NCI-H460 (cell line): Measurements from ENCODE around the gene PUS3. TPM values are rescaled to one million over a fixed set of nuclear protein-coding genes. Genes with fewer than 3 reads are reported as not detected.
"Not testable (repeated sequence)": the region's sequence is repeated elsewhere in the genome, so short reads cannot be mapped to it uniquely, and the experiment has no call there.

ENCODE experiments used
- DNase-seq: peaks from one replicate; pipeline ENCODE4 v3.0.0-alpha.2; 2016; ENCODE audit warnings: low read depth; ENCODE audit errors: extremely low read depth
- total RNA-seq: library from RNA; depleted of rRNA; stranded (reverse); fragments of >200 nt; shearing (Covaris generic); gene quantifications from 2 replicates; pipeline ENCODE4 v1.2.3, GENCODE V29; 2014; rRNA removed

The PUS3 gene
- total RNA-seq, 1 experiment from 2014 or later, result 17.2 TPM

DNA sequence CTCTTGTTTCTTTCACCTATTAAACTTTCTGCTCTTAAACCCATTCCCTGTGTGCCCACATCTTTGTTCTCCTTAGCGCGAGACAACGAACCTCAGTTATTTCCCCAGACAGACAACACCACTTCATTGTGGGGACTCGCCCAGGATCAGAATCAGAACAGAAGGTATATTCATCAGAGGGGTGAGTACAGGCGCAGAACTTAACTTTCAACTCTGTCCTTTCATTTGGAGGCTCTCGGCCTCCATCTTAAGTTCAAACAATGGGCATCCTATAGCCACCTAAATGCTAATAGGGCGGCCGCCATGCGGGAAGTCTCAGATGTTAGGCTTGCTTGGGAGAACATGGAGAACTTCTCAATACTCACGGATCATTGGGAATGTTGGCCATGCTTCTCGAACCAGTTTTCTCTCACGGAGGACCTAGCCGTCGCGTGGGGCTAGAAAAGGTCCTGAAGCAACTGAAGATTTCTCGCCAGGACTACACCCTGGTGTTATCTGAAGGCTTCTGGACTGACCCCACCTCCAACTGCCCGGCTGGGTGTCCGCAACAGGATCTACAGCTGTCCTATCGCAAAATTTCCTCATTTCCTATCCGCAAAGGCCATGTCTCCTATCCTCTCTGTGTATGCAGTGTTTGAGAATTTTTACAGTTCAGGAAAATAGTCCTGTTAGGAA, 29.0 kb downstream of the PUS3 start:
- no peak for DNase-seq

DNA sequence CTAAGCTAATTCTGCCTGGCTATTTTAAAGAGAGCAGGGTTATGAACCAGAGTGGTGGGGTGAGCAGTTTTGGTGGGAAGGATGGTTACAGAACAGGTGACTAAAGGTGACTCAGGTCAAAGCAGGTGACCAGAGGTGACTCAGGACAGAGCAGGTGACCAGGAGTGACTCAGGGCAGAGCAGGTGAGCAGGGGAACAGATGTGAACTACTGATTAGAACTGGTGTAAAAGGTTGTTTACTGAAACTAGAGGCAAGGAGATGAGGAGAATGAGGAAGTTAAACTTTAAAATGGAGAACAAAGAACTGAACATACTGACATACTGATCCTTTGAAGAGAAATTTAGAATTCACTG, 30.9 kb downstream of the PUS3 start:
- DNase-seq, result no peak

DNA sequence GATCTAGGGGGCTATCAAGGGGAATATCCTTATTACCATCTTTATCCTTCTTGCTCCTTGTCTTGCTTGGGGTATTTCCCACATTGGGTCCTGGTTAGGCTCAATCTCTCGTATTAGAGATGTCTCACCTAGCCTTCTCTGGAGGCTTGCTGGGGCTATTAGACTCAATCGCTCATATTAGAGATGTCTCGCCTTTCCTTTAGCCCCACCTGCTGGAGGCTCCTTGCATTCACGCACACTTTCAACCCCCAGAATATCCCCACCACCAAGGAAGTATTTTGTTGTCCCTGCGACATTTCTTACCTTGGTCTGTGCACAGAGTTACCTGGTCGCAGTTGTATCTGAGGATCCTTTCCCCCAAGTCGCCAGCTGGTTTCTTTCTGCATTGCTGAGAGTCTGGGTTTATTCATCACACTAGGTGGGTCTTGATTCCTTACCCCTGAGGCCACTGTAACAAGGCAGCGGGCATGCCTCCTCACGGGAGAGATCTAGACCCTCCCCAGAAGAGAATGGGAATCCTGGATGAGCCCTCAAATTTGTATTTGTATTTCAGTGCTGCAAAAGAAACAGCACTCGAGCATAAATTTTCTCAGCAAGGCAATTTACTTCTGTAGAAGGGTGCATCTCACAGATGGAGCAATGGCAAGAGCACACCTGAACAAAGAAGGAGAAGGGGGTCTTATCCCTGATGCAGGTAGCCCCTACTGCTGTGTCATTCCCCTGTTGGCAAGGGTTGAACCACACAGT, 31.4 kb downstream of the PUS3 start:
- DNase-seq, result peak; percentile 30

DNA sequence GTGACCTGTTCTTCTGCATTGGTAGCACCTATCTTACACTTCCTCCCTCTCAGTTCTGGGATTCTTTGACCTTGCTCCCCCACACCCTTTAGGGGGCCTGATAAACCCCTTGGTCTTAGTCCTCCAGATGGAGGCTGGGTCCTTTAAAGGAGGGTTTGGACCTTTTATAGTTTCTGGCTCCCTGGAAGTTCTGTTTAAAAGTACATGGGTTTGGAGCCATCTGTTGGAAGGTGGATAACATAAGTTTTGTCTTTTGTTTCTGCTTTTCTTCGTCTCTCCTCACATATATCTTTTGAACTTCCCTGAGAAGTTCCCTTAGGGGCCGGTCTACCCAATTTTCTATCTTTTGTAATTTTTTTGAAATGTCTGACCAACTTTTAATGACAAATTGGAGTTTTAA, 33.5 kb downstream of the PUS3 start:
- DNase-seq, result no peak

DNA sequence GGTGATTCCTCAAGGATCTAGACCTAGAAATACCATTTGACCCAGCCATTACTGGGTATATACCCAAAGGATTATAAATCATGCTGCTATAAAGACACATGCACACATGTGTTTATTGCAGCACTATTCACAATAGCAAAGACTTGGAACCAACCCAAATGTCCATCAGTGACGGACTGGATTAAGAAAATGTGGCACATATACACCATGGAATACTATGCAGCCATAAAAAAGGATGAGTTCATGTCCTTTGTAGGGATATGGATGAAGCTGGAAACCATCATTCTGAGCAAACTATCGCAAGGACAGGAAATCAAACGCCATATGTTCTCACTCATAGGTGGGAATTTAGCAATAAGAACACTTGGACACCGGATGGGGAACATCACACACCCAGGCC, 37.7 kb downstream of the PUS3 start:
- DNase-seq, result not testable (repeated sequence)

DNA sequence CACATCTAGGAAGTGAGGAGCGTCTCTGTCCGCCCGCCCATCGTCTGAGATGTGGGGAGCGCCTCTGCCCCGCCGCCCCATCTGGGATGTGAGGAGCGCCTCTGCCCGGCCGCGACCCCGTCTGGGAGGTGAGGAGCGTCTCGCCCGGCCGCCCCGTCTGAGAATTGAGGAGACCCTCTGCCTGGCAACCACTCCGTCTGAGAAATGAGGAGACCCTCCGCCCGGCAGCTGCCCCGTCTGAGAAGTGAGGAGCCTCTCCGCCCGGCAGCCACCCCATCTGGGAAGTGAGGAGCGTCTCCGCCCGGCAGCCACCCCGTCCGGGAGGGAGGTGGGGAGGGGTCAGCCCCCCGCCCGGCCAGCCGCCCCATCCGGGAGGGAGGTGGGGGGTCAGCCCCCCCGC, 40.2 kb downstream of the PUS3 start:
- DNase-seq, result not testable (repeated sequence)

DNA sequence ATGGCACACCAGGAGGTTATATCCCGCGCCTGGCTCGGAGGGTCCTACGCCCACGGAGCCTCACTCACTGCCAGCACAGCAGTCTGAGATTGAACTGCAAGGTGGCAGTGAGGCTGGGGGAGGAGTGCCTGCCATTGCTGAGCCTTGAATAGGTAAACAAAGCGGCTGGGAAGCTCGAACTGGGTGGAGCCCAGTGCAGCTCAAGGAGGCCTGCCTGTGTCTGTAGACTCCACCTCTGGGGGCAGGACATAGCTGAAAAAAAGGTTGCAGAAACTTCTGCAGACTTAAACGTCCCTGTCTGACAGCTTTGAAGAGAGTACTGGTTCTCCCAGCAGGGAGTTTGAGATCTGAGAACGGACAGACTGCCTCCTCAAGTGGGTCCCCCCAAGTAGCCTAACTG, 45.3 kb downstream of the PUS3 start:
- DNase-seq, result not testable (repeated sequence)

DNA sequence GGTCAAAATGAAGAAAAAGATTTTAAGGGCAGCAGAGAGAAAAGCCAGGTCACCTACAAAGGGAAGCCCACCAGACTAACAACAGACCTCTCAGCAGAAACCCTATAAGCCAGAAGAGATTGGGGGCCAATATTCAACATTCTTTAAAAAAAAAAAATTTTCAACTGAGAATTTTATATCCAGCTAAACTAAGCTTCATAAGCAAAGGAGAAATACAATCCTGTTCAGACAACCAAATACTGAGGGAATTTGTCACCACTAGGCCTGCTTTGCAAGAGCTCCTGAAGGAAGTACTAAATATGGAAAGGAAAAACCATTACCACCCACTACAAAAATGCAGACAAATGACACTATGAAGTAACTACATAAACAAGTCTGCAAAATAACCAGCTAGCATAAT, 56.8 kb downstream of the PUS3 start:
- no peak for DNase-seq

Other genes with a start within 250 kb of the PUS3 start
- not detected in 2 replicates for gene ACRV1, start 222.4 kb downstream of the PUS3 start, total RNA-seq
- not detected in 2 replicates for gene PATE1, start 156.9 kb downstream of the PUS3 start, total RNA-seq
- gene PATE2, start 124.4 kb downstream of the PUS3 start, total RNA-seq, result not detected in 2 replicates
- gene PATE3, start 115.1 kb downstream of the PUS3 start, total RNA-seq, result not detected in 2 replicates
- gene PATE4, start 69.9 kb downstream of the PUS3 start, total RNA-seq, result not detected in 2 replicates
- gene HYLS1, start 15.5 kb downstream of the PUS3 start, total RNA-seq, result 8.5 and 11.7 TPM in 2 replicates
- gene DDX25, start 1.3 kb upstream of the PUS3 start, total RNA-seq, result not detected in 2 replicates
- 0.02 TPM in 1 of 2 replicates, not detected in the other for gene VSIG10L2, start 42.8 kb upstream of the PUS3 start, total RNA-seq
- 3.4 and 3.7 TPM in 2 replicates for gene CDON, start 159.7 kb upstream of the PUS3 start, total RNA-seq